ENCODE measurements around the gene SYPL2.
A peak's percentile ranks its signal among the peaks of the same experiment; 100 is the strongest.

The SYPL2 gene

GRCh38 chr1:109492779-109493178, 26.4 kb downstream of the SYPL2 start:
- no peak for DNase-seq (ENCODE audit: low read depth)

- DNase-seq (ENCODE audit: low read depth), result no peak
These were observed 26.9 kb downstream of the SYPL2 start for GRCh38 chr1:109493227-109493626.

- DNase-seq (ENCODE audit: low read depth), result peak; percentile 91
These were observed 27.6 kb downstream of the SYPL2 start, which contains the start of gene CYB561D1 for GRCh38 chr1:109493805-109494539. CYB561D1 (plus strand) TSS chr1:109494094; CDS start chr1:109494140, 46 bp downstream.

GRCh38 chr1:109495738-109496137, 29.4 kb downstream of the SYPL2 start:
- no peak for DNase-seq (ENCODE audit: low read depth)

- no peak for DNase-seq (ENCODE audit: low read depth)
These were observed 31.3 kb downstream of the SYPL2 start for GRCh38 chr1:109497449-109498160.

GRCh38 chr1:109498161-109498801, 31.9 kb downstream of the SYPL2 start:
- DNase-seq (ENCODE audit: low read depth), result no peak

GRCh38 chr1:109499081-109499480, 32.7 kb downstream of the SYPL2 start:
- no peak for DNase-seq (ENCODE audit: low read depth)

- peak; percentile 51 for DNase-seq (ENCODE audit: low read depth)
These were observed 33.6 kb downstream of the SYPL2 start for GRCh38 chr1:109499661-109500536.

GRCh38 chr1:109500941-109501381, 34.6 kb downstream of the SYPL2 start:
- DNase-seq (ENCODE audit: low read depth), result no peak

- no peak for DNase-seq (ENCODE audit: low read depth)
These were observed 35.5 kb downstream of the SYPL2 start for GRCh38 chr1:109501644-109502363.

- no peak for DNase-seq (ENCODE audit: low read depth)
These were observed 36.1 kb downstream of the SYPL2 start for GRCh38 chr1:109502364-109502851.

- no peak for DNase-seq (ENCODE audit: low read depth)
These were observed 37.6 kb downstream of the SYPL2 start for GRCh38 chr1:109503935-109504334.

GRCh38 chr1:109504974-109505373, 38.6 kb downstream of the SYPL2 start:
- DNase-seq (ENCODE audit: low read depth), result no peak

- no peak for DNase-seq (ENCODE audit: low read depth)
These were observed 41.9 kb downstream of the SYPL2 start for GRCh38 chr1:109508001-109508872.

GRCh38 chr1:109508873-109509175, 42.5 kb downstream of the SYPL2 start:
- DNase-seq (ENCODE audit: low read depth), result no peak

GRCh38 chr1:109509176-109510134, 43.1 kb downstream of the SYPL2 start, which contains the start of gene AMIGO1:
AMIGO1 (minus strand) TSS chr1:109509727; CDS start chr1:109508912, 815 bp downstream.
- DNase-seq (ENCODE audit: low read depth), result peak; percentile 62

GRCh38 chr1:109513110-109513710, 46.9 kb downstream of the SYPL2 start:
- DNase-seq (ENCODE audit: low read depth), result no peak

- no peak for DNase-seq (ENCODE audit: low read depth)
These were observed 48.5 kb downstream of the SYPL2 start for GRCh38 chr1:109514846-109515245.
